Body of pancreas (tissue), 4 donors: ENCODE measurements around the gene OSBPL6. TPM values are rescaled to one million over a fixed set of nuclear protein-coding genes. Genes with fewer than 3 reads are reported as not detected.
"Not testable (repeated sequence)": the region's sequence is repeated elsewhere in the genome, so short reads cannot be mapped to it uniquely, and the experiment has no call there.

Experiments used
- ATAC-seq: fragments of 150-250 bp; one replicate; pipeline ENCODE4 v1.9.1; 2016
- DNase-seq, 4 donors: peaks; one replicate each; pipeline ENCODE4 v3.0.0-alpha.2; 2019
- H3K27ac ChIP-seq, 4 donors: fragments of 200-600 bp; sonication (generic); 1 replicate in 3 of 4; 2 replicates in 1 of 4; pipeline versions ENCODE4 v1.5.1 to v1.6.1; 2016 to 2019; ENCODE audit warnings: mild to moderate bottlenecking in 1 of 4, mixed read lengths in 1 of 4, moderate library complexity in 1 of 4
- H3K27me3 ChIP-seq, 2 donors: fragments of 200-600 bp; sonication (generic); one replicate each; pipeline ENCODE4 v1.6.0; 2016; ENCODE audit warnings: mild to moderate bottlenecking in 1 of 2
- H3K36me3 ChIP-seq, 2 donors: fragments of 200-600 bp; sonication (generic); replicated peaks in 1 of 2; 2 replicates each; pipeline ENCODE4 v1.5.1; 2016; ENCODE audit warnings: low read depth in 2 of 2; ENCODE audit not compliant: insufficient read depth in 1 of 2
- H3K4me1 ChIP-seq: fragments of 200-600 bp; sonication (generic); one replicate; pipeline ENCODE4 v1.6.0; 2016
- H3K4me3 ChIP-seq, 2 donors: fragments of 200-600 bp; sonication (generic); 1 replicate in 1 of 2; 2 replicates in 1 of 2; pipeline ENCODE4 v1.5.1; 2016 to 2019
- H3K9me3 ChIP-seq, 3 donors: fragments of 200-600 bp; sonication (generic); 1 replicate in 2 of 3; 2 replicates in 1 of 3; pipeline ENCODE4 v1.5.1; 2016
- POLR2A ChIP-seq, 3 donors: fragments of 450-650 bp; IDR thresholded peaks; one replicate each; pipeline ENCODE4 v1.6.1; 2016; ENCODE audit warnings: antibody characterized with exemption in 3 of 3, mild to moderate bottlenecking in 2 of 3
- WGBS, 2 donors: methylation state at CpG; one replicate each; pipeline ENCODE4 v1.1.5; 2017; 5-methylcytosine and 5-hydroxymethylcytosine counted together
- intact Hi-C: fragments of 100-400 bp; cut with DNase I; formaldehyde crosslinking; loops from one replicate; pipeline ENCODE4 v1.15.1; 2023
- total RNA-seq, 2 donors: library from RNA; depleted of rRNA; stranded (reverse); fragments of >200 nt; gene quantifications; one replicate each; pipeline ENCODE4 v1.1.0, GENCODE V29; 2016
- TF ChIP-seq, protein P1 (sequence below), 7 experiments: fragments of 450-650 bp in 4 of 7; fragments of 200-600 bp in 3 of 7; sonication (generic) in 3 of 7; IDR thresholded peaks; one replicate each; pipeline ENCODE4 v1.5.1; 2016 to 2019; ENCODE audit warnings: antibody characterized with exemption in 7 of 7

The OSBPL6 gene
- total RNA-seq, 2 donors from 2014 or later: 0.26 to 2.0 TPM

GRCh38 chr2:178345951-178346350 lies 151.6 kb downstream of the OSBPL6 start:
- Histone ChIP-seq H3K27ac (no peak overlapping the region), H3K9me3 (no peaks in the 10 kb centered on the region), H3K4me3 (no peak overlapping the region), H3K36me3 (no peaks in the 10 kb centered on the region), H3K4me1 (no peaks in the 10 kb centered on the region), H3K27me3 (no peaks in the 10 kb centered on the region)
- 87 to 94% methylated on average over 2 of the region's 2 CpGs for WGBS, 2 donors
- ATAC-seq: no peak
- TF ChIP-seq, protein P1, sequence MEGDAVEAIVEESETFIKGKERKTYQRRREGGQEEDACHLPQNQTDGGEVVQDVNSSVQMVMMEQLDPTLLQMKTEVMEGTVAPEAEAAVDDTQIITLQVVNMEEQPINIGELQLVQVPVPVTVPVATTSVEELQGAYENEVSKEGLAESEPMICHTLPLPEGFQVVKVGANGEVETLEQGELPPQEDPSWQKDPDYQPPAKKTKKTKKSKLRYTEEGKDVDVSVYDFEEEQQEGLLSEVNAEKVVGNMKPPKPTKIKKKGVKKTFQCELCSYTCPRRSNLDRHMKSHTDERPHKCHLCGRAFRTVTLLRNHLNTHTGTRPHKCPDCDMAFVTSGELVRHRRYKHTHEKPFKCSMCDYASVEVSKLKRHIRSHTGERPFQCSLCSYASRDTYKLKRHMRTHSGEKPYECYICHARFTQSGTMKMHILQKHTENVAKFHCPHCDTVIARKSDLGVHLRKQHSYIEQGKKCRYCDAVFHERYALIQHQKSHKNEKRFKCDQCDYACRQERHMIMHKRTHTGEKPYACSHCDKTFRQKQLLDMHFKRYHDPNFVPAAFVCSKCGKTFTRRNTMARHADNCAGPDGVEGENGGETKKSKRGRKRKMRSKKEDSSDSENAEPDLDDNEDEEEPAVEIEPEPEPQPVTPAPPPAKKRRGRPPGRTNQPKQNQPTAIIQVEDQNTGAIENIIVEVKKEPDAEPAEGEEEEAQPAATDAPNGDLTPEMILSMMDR (IDR thresholded peaks at IDR 0.05): no peak
- no peak for TF ChIP-seq POLR2A (IDR thresholded peaks at IDR 0.05)
- no peak for DNase-seq
- intact Hi-C loops: no loop called here

GRCh38 chr2:178350051-178350450 lies 155.7 kb downstream of the OSBPL6 start:
- H3K27me3 ChIP-seq: no peaks in the 10 kb centered on the region
- ATAC-seq: no peak
- intact Hi-C loops: no loop called here
- H3K4me3 ChIP-seq: no peak overlapping the region
- no peak overlapping the region for H3K27ac ChIP-seq
- no peak for TF ChIP-seq POLR2A (IDR thresholded peaks at IDR 0.05)
- TF ChIP-seq, protein P1 (IDR thresholded peaks at IDR 0.05): no peak
- DNase-seq: no peak
- H3K9me3 ChIP-seq: no peaks in the 10 kb centered on the region
- H3K4me1 ChIP-seq: no peaks in the 10 kb centered on the region
- H3K36me3 ChIP-seq: no peaks in the 10 kb centered on the region
- WGBS, 2 donors: 74 to 84% methylated on average over 3 of the region's 3 CpGs

- H3K9me3 ChIP-seq, H3K4me3 ChIP-seq, DNase-seq, H3K36me3 ChIP-seq, H3K4me1 ChIP-seq, H3K27me3 ChIP-seq, ATAC-seq, intact Hi-C loops, H3K27ac ChIP-seq: not testable (repeated sequence)
- 95 to 98% methylated on average over 4 of the region's 4 CpGs for WGBS, 2 donors
Measured at GRCh38 chr2:178357704-178358103, 163.4 kb downstream of the OSBPL6 start.

GRCh38 chr2:178359192-178359912 lies 165.0 kb downstream of the OSBPL6 start:
- no peak for TF ChIP-seq POLR2A (IDR thresholded peaks at IDR 0.05)
- TF ChIP-seq, protein P1 (IDR thresholded peaks at IDR 0.05): no peak
- Histone ChIP-seq H3K36me3 (no peaks in the 10 kb centered on the region), H3K27ac (no peak overlapping the region), H3K4me3 (no peak overlapping the region), H3K9me3 (no peaks in the 10 kb centered on the region), H3K4me1 (peaks cover 5% of the 10 kb centered on the region), H3K27me3 (no peaks in the 10 kb centered on the region)
- ATAC-seq (no peak), DNase-seq (no peak)
- intact Hi-C loops: no loop called here
- 93 to 95% methylated on average over 7 of the region's 7 CpGs for WGBS, 2 donors

GRCh38 chr2:178361588-178361987 lies 167.3 kb downstream of the OSBPL6 start:
- DNase-seq (no peak), ATAC-seq (no peak)
- Histone ChIP-seq H3K27ac (no peak overlapping the region), H3K27me3 (no peaks in the 10 kb centered on the region), H3K36me3 (no peaks in the 10 kb centered on the region), H3K9me3 (no peaks in the 10 kb centered on the region), H3K4me3 (no peak overlapping the region), H3K4me1 (peaks cover 5% of the 10 kb centered on the region)
- WGBS, 2 donors: 89 to 97% methylated on average over 4 of the region's 4 CpGs
- intact Hi-C loops: no loop called here
- no peak for TF ChIP-seq POLR2A (IDR thresholded peaks at IDR 0.05)
- TF ChIP-seq, protein P1 (IDR thresholded peaks at IDR 0.05): no peak
